NT2/D1 (cell line): ENCODE results near the gene SERTM2.

Experiments
- DNase-seq: peaks from one replicate; pipeline ENCODE4 v3.0.0-alpha.2; 2011; ENCODE audit warnings: low read depth, low spot score
- H3K27me3 ChIP-seq: 2 replicates; pipeline ENCODE4 v1.6.0; 2011; ENCODE audit warnings: mild to moderate bottlenecking; ENCODE audit not compliant: insufficient read length, insufficient read depth
- H3K36me3 ChIP-seq: 2 replicates; pipeline ENCODE4 v1.6.1; 2011; ENCODE audit warnings: mild to moderate bottlenecking, low read length, mixed read lengths; ENCODE audit not compliant: insufficient read depth, insufficient read length
- H3K4me1 ChIP-seq: 2 replicates; pipeline ENCODE4 v1.5.1; 2011; ENCODE audit not compliant: insufficient read depth, insufficient read length
- H3K4me3 ChIP-seq: 2 replicates; pipeline ENCODE4 v1.5.1; 2011; ENCODE audit warnings: low read depth; ENCODE audit not compliant: insufficient read length
- H3K9ac ChIP-seq: 2 replicates; pipeline ENCODE4 v1.6.0; 2011; ENCODE audit warnings: low read depth; ENCODE audit not compliant: insufficient read length
- H3K9me3 ChIP-seq: 2 replicates; pipeline ENCODE4 v1.5.1; 2011; ENCODE audit warnings: mild to moderate bottlenecking, low read length; ENCODE audit not compliant: insufficient read depth
- SUZ12 ChIP-seq: IDR thresholded peaks from 2 replicates; pipeline ENCODE4 v1.6.1; 2011; ENCODE audit not compliant: insufficient read length, insufficient read depth; ENCODE audit errors: extremely low read depth
- YY1 ChIP-seq: IDR thresholded peaks from 2 replicates; pipeline ENCODE4 v1.6.1; 2011; ENCODE audit not compliant: insufficient read length, insufficient read depth
- ZNF274 ChIP-seq: IDR thresholded peaks from 2 replicates; pipeline ENCODE4 v1.6.1; 2011; ENCODE audit warnings: mild to moderate bottlenecking, low read depth, low read length

The SERTM2 gene

DNA sequence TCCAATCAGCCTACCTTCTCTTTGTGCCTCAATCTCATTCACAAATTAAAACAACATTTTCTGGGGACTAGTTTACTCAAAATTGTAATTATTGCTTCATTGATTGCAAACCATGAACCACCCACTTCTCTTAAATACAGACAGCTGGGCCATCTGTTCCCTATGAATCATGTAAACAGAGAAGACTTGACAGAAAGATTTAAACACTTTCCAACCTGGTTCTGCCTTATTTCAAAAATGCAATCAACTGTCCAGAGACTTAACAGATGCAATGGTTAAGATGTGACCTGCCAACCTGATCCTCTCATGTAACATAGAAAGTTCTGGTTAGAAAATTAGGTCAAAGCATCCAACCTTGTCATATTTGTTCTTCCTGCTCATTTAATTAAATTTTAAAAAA, 20.8 kb upstream of the SERTM2 start:
- no peaks in the 10 kb centered on the region for H3K27me3 ChIP-seq
- no peak overlapping the region for H3K4me3 ChIP-seq
- no peak for DNase-seq
- no peaks in the 10 kb centered on the region for H3K36me3 ChIP-seq
- no peak overlapping the region for H3K9ac ChIP-seq
- no peaks in the 10 kb centered on the region for H3K9me3 ChIP-seq
- TF ChIP-seq SUZ12: no peak
- no peak for TF ChIP-seq ZNF274
- TF ChIP-seq YY1: no peak
- H3K4me1 ChIP-seq: no peaks in the 10 kb centered on the region

DNA sequence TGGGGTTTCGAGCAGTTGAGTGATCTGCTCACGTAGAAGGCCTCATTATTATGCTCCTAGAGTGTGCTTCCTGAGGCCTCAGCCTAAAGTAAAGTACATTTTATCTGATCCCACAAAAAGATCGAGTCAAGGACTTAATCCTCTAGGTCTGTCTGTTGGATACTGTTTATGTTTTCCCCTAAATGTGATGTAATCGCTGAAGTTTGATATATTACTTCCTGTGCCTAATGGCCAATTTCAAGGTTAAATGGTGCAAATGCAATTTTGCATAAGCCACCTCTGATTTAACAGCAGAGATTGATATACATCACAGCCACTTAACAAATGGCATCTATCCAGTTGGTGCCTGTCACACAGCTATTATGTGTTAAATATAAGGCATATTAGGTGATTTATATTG, 19.4 kb upstream of the SERTM2 start:
- no peaks in the 10 kb centered on the region for H3K27me3 ChIP-seq
- H3K4me1 ChIP-seq: no peaks in the 10 kb centered on the region
- no peak overlapping the region for H3K9ac ChIP-seq
- H3K36me3 ChIP-seq: no peaks in the 10 kb centered on the region
- H3K4me3 ChIP-seq: no peak overlapping the region
- H3K9me3 ChIP-seq: no peaks in the 10 kb centered on the region
- DNase-seq: no peak
- TF ChIP-seq YY1: no peak
- TF ChIP-seq ZNF274: no peak
- TF ChIP-seq SUZ12: no peak

GRCh38 chrX:111498538-111499103, 12.8 kb upstream of the SERTM2 start:
- Histone ChIP-seq H3K36me3 (no peaks in the 10 kb centered on the region), H3K9ac (no peak overlapping the region), H3K4me1 (no peaks in the 10 kb centered on the region), H3K9me3 (no peaks in the 10 kb centered on the region), H3K4me3 (no peak overlapping the region), H3K27me3 (no peaks in the 10 kb centered on the region)
- TF ChIP-seq YY1: no peak
- TF ChIP-seq SUZ12: no peak
- no peak for TF ChIP-seq ZNF274
- no peak for DNase-seq

DNA sequence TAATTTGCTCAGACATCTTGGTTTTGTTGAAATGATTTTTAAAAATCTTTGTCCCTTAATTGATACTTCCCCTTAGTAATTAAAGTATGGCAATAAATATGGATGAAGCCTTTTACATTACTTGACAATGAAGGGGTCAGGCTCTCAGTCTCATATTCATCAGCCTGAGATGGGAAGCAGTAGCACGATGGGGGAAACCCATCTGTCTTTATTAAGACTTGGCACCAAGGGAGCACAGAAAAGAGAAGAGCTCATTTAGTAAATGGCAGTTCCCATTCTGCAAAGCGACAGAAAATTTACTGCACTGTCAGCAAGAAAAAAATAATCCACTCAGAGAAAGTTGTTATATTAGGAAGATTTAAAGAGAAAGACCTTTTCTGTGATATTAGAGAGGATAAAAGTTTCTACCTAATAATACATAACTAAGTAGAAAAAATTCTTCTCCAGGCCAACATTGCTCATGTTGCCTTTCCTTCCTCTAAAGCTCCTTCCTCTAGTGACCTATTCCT, 7.9 kb upstream of the SERTM2 start:
- no peak for DNase-seq

DNA sequence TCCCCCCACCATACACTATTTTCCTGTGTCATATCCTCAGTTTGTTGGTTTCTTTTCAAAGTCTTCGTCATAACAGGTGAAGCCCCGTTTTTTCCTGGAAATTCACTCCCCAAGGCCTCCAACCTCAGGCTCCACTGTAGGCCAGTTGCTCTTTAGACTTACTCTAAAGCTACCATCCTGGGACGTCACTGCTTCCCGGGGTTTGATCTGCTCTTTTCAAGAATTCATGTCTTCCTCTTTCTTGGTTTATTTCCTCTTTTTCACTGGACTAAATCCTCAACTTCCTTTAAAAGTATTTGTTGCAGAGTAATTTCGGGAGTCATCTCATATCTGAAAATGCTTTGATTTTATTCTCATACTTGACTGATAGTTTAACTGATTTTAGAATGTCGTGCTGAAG, 6.5 kb upstream of the SERTM2 start:
- H3K4me3 ChIP-seq: no peak overlapping the region
- H3K27me3 ChIP-seq: no peaks in the 10 kb centered on the region
- no peaks in the 10 kb centered on the region for H3K36me3 ChIP-seq
- no peaks in the 10 kb centered on the region for H3K9me3 ChIP-seq
- no peak for DNase-seq
- H3K4me1 ChIP-seq: no peaks in the 10 kb centered on the region
- TF ChIP-seq YY1: no peak
- TF ChIP-seq ZNF274: no peak
- no peak for TF ChIP-seq SUZ12
- no peak overlapping the region for H3K9ac ChIP-seq

More for the DNA sequence above, 7.9 kb upstream of the SERTM2 start:
- Histone ChIP-seq H3K4me3 (no peak overlapping the region), H3K27me3 (no peaks in the 10 kb centered on the region), H3K9me3 (no peaks in the 10 kb centered on the region), H3K36me3 (no peaks in the 10 kb centered on the region), H3K9ac (no peak overlapping the region), H3K4me1 (no peaks in the 10 kb centered on the region)
- TF ChIP-seq YY1: no peak
- no peak for TF ChIP-seq SUZ12
- no peak for TF ChIP-seq ZNF274

GRCh38 chrX:111505783-111506182, 5.7 kb upstream of the SERTM2 start:
- no peaks in the 10 kb centered on the region for H3K36me3 ChIP-seq
- H3K27me3 ChIP-seq: no peaks in the 10 kb centered on the region
- no peaks in the 10 kb centered on the region for H3K9me3 ChIP-seq
- H3K4me1 ChIP-seq: peaks cover 2% of the 10 kb centered on the region
- TF ChIP-seq SUZ12 (no peak), YY1 (no peak), ZNF274 (no peak)
- no peak overlapping the region for H3K4me3 ChIP-seq
- DNase-seq: no peak
- no peak overlapping the region for H3K9ac ChIP-seq

- no peaks in the 10 kb centered on the region for H3K27me3 ChIP-seq
- H3K4me1 ChIP-seq: peaks cover 2% of the 10 kb centered on the region
- no peaks in the 10 kb centered on the region for H3K36me3 ChIP-seq
- DNase-seq: no peak
- no peaks in the 10 kb centered on the region for H3K9me3 ChIP-seq
- H3K9ac ChIP-seq: no peak overlapping the region
- TF ChIP-seq SUZ12 (no peak), ZNF274 (no peak), YY1 (no peak)
- H3K4me3 ChIP-seq: no peak overlapping the region
These were observed 4.6 kb upstream of the SERTM2 start for GRCh38 chrX:111506826-111507225.

DNA sequence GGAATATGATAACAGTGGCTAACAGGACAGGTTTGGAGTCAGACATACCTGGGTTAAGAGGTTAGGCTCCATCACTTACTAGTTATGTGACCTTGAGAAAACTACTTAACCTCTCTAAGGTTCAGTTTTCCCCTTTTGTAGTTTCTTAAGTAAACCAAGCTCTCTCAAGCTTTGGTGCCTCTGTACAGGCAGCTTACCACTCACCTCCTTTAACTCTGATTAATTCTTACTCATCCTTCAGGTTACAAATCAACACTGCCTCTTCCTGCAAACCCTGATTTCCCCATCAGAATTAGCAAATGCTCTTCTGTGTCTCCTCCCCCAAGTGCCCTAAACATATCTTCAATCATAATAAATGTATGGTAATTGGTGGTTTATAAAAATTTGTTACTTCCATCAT, 3.5 kb upstream of the SERTM2 start:
- TF ChIP-seq SUZ12: no peak
- TF ChIP-seq YY1: no peak
- no peak for TF ChIP-seq ZNF274
- H3K9me3 ChIP-seq: no peaks in the 10 kb centered on the region
- DNase-seq: no peak
- H3K4me1 ChIP-seq: peaks cover 2% of the 10 kb centered on the region
- H3K4me3 ChIP-seq: no peak overlapping the region
- H3K36me3 ChIP-seq: no peaks in the 10 kb centered on the region
- H3K27me3 ChIP-seq: no peaks in the 10 kb centered on the region
- H3K9ac ChIP-seq: no peak overlapping the region
